SKM-1 (cell line): ENCODE results near the gene SETSIP.
"Not testable (repeated sequence)": the region's sequence is repeated elsewhere in the genome, so short reads cannot be mapped to it uniquely, and the experiment has no call there.

Source experiments
- DNase-seq: peaks from one replicate; lab custom pipeline; 2025; ENCODE audit not compliant: unreplicated experiment; lab: John Stamatoyannopoulos, UW

SETSIP gene

DNA sequence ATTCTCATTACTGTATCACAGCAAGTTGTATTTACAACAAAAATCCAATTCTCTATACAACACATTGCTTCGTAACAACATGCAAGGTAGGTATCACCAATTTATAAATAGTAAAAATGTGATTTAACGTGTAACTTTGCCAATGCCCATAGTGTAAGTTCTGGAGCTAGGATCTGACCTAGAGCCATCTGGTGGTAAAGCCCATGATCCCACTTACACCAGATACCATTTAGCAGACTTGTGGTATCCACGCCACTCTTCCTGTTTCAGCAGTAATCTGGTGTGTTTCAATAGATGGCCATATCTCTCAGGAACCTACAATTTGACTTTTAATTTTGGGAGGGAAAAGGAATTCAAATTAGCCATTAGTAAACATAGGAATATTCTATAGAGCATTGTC lies 10.2 kb downstream of the SETSIP start:
- no peak for DNase-seq

DNA sequence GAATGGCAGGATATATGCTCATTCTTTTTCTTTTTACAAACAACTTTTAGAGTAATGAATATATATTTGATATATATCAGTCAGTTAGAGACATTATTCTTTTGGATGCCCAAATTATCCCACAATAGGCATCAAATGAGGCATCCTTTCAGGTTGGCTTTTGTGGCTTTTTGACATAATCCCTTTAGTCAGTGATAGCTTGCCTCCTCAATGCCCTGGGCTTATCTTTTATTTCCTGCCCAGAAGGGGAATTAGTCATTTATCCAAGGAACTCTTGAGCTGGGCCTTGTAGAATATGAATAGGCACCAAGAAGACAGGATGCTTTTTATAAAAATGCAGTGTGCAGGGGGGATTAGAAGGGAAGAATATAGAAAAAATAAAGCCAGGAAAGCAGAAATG lies 23.3 kb downstream of the SETSIP start:
- DNase-seq: no peak

DNA sequence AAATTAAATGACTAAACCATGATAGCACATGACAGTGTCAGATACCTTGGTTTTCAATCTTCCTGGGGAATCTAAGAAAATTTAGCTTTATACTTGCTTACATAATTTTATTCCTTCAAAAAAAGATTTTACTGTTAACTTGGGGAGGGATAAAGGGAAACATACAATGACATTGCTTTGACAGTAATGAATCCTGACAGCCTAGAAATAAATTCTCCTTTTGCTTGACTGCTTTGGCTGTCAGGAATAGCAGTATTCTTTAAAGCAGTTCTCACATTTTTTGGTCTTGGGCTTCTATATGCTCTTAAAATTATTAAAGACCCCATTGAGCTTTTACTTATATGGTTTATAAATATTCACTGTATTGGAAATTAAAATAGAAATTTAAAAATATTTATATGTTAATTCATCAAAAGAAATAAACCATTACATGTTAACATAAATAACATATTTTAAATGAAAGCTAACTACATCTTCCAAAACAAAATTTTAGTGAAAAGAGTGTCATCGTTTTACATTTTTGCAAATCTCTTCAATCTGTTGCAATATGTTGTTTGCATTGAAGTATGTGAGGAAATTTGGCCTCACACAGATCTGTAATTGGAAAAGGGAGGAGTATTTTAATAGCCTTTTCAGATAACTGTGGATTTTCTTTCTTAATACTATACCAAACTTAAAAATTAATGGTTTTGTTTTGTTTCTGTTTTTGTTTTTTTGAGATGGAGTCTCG lies 29.3 kb downstream of the SETSIP start:
- DNase-seq: no peak

DNA sequence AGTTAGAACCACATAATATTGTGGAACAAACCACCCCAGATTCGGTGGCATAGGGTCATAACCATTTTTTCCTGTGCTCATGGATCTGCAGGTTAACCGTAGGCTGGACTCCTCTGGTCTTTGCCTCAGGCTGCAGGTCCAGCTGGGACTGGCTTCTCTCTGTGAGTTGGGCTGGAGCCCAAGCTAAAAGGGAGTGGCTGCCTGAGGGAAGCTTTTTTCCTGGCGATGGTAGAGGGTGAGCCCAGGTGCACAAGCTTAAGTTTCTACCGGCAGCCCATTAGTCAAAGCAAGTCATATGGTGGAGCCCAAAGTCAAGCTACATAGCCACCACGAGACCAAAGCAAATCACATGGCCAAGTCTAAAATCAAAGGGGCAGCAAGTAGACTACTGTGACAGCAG lies 31.6 kb downstream of the SETSIP start:
- DNase-seq: no peak

DNA sequence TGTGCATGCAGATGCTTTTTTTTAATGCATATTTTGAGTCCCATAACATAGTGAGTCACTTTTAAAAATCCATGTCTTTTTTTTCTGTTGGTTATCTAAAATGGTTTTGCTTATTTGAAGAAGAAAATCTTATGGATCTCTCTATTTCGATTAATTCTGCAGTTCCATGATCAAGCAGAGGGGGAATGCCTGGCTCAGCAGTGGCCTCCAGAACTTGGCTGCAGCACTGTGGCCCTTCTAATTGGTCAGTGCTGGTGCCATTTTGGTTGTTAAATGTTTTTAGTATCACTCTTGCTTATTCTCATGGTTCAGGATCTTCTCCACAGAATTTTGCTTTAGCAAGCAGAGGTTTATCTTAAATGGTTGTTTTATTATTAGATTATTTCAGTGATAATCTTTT lies 34.2 kb downstream of the SETSIP start:
- DNase-seq: no peak

DNA sequence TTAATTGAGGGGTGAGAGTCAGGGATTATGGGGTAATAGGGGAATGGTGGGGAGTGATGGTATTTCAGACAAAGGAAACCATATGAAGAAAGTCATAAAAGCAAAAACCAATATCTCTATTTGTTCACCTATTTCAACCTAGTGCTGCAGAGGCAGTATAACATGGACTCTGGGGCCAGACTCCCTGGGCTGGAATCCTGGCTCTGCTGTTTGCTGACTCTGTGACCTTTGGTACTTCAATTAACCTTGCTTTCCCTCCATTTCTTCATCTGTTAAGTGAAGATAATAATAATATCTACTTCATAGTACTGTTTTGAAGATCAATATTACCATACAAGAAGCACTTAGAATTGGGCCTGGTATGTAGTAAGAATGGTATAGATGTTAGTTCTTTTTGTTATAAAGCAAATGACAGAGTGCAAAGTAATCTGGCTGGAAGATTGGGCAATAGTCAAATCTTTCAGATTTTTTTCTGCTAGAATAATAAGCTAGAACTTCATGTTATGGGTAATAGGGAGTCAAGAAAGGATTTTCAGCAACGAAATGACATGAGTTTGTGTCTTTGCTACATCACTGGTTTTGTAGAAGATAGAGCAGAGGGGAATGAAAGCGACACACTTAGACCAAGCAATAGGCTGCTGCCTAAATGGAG lies 36.4 kb downstream of the SETSIP start:
- no peak for DNase-seq

DNA sequence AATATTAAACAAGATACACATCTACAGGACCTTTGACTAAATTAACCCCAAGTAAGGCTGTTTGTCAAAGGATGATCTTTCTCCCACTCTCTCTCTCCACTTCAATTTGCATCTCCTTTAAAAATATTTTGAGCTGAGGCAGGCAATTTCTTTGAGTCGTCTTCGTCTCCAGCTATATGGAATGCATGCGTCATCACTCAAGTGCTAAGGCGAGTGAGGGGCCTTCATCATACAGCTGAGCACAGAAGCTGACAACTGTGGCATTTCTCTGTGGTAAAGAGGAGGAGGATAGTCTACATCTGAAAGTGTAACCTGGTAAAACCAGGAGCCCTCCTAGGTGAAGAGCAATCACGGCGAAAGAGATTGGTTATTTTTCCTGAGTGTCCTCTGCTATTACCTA lies 37.8 kb downstream of the SETSIP start:
- DNase-seq: no peak

DNA sequence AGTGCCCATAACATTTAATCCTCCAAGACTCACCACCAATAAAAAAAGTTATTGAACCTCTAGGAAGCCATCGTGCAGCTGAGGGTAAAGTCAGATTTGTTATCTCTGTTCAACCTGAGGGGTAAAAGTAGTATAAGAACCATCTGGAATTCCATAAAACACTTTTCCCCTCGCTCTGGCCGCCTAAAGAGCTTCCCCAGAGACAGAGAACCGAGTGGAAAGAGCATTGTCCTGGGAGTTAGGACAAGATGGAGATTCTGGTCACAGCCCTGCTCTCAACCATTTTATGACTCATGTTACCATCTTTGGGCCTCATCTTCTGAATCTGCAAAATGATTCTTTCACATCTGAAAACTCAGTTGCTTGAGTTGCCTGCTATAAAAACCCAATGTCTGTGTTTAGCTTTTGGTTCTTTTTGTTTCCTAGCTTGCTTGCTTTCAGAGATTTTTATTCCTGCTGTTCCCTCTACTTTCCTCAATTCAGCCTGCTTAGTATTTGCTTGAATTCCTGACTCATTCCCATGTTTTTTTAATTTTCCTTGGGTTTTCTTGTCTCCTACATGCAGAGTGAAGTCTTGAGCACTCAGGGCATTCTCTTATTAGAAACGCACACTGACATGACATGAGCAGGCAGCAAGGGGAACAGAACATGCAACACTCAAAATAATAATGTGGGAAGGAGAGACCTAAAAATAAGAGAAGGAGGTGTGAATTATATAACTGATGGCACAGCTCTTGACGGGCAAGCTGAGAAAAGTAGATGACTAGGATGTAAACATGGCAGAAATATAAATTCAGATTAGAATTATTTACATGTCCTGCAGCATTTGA lies 43.7 kb downstream of the SETSIP start:
- no peak for DNase-seq

DNA sequence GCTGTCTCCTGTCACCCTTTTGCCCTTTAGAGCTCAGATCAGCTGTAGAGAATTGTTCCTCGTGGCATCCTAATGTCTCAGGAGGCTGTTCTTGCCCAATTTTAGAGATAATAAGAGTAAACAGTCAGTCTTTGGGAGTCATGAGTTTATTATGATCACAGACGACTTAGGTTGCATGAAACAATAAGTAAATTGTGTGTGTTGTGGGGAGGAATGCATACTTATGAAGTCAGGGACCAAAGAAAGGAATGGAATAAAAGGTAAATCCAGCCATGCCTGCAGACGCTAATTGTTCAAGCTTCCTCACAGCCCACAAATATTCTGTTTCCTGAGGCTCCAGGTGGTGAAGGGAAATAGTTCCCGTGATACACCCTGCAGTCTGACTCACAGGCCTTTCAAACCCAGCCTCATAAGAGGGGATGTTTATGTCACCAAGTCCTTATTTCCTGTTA lies 44.5 kb downstream of the SETSIP start:
- DNase-seq: no peak

DNA sequence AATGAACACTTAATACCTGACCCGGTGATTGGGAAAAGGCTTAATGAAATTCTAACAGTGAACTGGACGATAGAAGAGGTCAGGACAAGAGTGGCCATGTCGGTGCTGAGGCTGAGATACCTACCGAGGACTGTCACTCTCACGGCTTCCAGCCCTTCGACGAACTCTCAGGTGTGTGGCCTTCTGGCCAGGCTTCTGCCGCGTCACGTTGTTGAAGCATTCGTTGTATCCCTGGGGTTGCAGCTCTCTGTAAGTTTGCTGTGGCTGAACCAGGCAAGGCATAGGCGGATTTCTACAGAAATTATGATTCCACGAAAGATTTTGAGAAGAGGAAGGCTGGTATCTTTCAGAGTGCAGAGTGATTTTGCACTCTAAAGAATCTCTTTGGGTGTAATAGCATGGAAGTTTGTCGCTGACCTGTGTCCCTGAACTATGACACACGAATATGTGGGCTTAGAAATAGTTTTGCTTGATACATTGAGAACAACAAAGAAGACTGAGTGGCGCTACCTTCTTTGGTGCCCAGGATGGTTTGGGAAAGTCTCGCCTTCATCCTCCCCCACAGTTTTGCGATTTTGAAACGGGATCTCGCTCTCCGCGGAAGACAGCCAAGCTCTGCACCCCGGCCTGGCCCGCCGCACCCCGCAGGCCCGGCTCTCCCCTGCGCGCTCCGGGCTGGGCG lies 45.8 kb downstream of the SETSIP start:
- DNase-seq: no peak

DNA sequence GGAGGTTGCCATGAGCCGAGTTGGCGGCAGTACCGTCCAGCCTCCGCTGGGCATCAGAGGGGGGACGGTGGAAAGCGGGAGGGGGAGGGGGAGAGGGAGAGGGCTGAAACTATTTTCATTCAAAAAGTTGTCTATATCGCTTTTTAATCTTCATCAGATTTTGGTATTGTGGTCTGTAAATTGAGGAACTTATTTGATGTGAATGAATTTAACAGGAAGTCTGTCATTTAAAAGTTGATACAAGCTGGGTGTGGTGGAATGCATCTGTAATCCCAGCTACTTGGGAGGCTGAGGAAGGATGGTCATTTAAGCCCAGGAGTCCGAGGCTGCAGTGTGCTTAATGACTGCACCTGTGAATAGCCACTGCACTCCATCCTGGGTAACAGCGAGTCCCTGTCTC lies 48.4 kb downstream of the SETSIP start:
- DNase-seq: no peak

DNA sequence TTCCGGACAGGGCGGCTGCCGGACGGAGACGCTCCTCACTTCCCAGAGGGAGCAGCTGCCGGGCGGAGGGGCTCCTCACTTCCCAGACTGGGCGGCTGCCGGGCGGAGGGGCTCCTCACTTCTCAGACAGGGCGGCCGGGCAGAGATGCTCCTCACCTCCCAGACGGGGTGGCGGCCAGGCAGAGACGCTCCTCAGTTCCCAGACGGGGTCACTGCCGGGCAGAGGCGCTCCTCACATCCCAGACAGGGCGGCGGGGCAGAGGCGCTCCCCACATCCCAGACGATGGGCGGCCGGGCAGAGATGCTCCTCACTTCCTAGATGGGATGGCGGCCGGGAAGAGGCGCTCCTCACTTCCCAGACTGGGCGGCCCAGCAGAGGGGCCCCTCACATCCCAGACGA lies 49.2 kb downstream of the SETSIP start:
- DNase-seq: not testable (repeated sequence)
